Measurements from ENCODE around the gene APOH. TPM values are rescaled to one million over a fixed set of nuclear protein-coding genes. Genes with fewer than 3 reads are reported as not detected.

APOH gene
- total and polyA plus RNA-seq, 2 of the 13 experiments (the other 11 are each of a cell fraction or from before 2014, with no cell fraction given) = 4,846 to 5,748 TPM

DNA sequence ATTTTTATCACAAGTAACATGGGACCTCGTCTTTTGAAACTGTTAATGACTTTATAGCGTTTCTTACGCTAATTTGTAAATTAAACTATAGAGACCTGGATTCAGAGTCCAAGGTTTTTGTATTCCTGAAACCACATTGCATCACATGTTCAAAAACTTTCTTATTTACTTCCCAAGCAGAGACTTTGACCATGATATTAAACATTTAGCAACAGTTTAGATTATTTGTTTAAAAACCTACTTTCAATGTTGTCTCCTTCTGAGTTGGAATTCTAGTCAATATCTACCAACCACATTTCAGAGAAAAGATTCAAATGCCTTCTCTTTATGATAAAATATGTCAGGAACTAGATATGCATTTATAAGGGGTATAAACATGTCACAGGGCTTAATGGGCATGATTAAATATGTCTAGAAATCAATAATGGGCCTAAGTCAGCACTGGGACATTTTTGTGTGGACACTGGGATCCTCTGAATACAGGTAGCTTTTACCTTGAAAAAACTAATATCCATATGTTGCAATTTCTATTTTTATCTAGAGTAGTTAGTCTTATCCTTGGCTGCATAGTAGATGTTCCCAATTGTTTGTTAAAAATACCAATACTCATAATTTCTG lies 6.3 kb upstream of the APOH start (continued):
- TF ChIP-seq, protein P1, sequence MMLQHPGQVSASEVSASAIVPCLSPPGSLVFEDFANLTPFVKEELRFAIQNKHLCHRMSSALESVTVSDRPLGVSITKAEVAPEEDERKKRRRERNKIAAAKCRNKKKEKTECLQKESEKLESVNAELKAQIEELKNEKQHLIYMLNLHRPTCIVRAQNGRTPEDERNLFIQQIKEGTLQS (CRISPR knock-in tag; IDR thresholded peaks at IDR 0.05) = no peak
- TF ChIP-seq KLF6 (CRISPR knock-in tag; IDR thresholded peaks at IDR 0.05) = peak; percentile 58; the same call in 1 of the 2 replicates
- TF ChIP-seq NCOA1 (CRISPR knock-in tag; IDR thresholded peaks at IDR 0.05) = no peak
- TF ChIP-seq, protein P2, sequence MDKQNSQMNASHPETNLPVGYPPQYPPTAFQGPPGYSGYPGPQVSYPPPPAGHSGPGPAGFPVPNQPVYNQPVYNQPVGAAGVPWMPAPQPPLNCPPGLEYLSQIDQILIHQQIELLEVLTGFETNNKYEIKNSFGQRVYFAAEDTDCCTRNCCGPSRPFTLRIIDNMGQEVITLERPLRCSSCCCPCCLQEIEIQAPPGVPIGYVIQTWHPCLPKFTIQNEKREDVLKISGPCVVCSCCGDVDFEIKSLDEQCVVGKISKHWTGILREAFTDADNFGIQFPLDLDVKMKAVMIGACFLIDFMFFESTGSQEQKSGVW (CRISPR knock-in tag; IDR thresholded peaks at IDR 0.05; ENCODE audit: borderline replicate concordance) = no peak
- TF ChIP-seq ZFP37 (CRISPR knock-in tag; IDR thresholded peaks at IDR 0.05; ENCODE audit: borderline replicate concordance) = no peak
- TF ChIP-seq ZNF615 (CRISPR knock-in tag; IDR thresholded peaks at IDR 0.05; ENCODE audit: borderline replicate concordance) = no peak
- TF ChIP-seq, protein P3, sequence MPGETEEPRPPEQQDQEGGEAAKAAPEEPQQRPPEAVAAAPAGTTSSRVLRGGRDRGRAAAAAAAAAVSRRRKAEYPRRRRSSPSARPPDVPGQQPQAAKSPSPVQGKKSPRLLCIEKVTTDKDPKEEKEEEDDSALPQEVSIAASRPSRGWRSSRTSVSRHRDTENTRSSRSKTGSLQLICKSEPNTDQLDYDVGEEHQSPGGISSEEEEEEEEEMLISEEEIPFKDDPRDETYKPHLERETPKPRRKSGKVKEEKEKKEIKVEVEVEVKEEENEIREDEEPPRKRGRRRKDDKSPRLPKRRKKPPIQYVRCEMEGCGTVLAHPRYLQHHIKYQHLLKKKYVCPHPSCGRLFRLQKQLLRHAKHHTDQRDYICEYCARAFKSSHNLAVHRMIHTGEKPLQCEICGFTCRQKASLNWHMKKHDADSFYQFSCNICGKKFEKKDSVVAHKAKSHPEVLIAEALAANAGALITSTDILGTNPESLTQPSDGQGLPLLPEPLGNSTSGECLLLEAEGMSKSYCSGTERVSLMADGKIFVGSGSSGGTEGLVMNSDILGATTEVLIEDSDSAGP (CRISPR knock-in tag; IDR thresholded peaks at IDR 0.05; ENCODE audit: borderline replicate concordance) = no peak
- TF ChIP-seq, protein P4, sequence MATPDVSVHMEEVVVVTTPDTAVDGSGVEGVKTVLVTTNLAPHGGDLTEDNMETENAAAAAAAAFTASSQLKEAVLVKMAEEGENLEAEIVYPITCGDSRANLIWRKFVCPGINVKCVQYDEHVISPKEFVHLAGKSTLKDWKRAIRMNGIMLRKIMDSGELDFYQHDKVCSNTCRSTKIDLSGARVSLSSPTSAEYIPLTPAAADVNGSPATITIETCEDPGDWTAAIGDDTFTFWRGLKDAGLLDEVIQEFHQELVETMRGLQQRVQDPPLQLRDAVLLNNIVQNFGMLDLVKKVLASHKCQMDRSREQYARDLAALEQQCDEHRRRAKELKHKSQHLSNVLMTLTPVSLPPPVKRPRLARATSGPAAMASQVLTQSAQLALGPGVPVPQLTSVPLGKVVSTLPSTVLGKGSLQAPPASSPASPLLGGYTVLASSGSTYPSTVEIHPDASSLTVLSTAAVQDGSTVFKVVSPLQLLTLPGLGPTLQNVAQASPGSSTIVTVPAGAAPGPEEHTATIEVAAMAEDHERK (CRISPR knock-in tag; IDR thresholded peaks at IDR 0.05; ENCODE audit: low read depth) = no peak
- no peak for TF ChIP-seq ZNF343 (CRISPR knock-in tag; IDR thresholded peaks at IDR 0.05)
- TF ChIP-seq ZNF577 (CRISPR knock-in tag; IDR thresholded peaks at IDR 0.05; ENCODE audit: borderline replicate concordance, low read depth) = no peak
- TF ChIP-seq ZNF260 (CRISPR knock-in tag; IDR thresholded peaks at IDR 0.05; ENCODE audit: borderline replicate concordance, low read depth) = no peak
- peak; percentile 81; the same call in 1 of the 2 replicates for TF ChIP-seq TOE1 (CRISPR knock-in tag; IDR thresholded peaks at IDR 0.05)
- TF ChIP-seq PCBP2 (optimal IDR thresholded peaks at IDR 0.05; ENCODE audit: low read depth, low read length, poor library complexity, severe bottlenecking) = no peak
- peak; percentile 87 for TF ChIP-seq FOXA1 (IDR thresholded peaks at IDR 0.05)
- peak; percentile 90 for TF ChIP-seq FOXA1 (CRISPR knock-in tag; IDR thresholded peaks at IDR 0.05)
- no peak for TF ChIP-seq PTBP1 (IDR thresholded peaks at IDR 0.05; ENCODE audit: low read depth, low read length, poor library complexity, severe bottlenecking)
- TF ChIP-seq ARNT2 (CRISPR knock-in tag; IDR thresholded peaks at IDR 0.05; ENCODE audit: low read depth) = no peak
- no peak for TF ChIP-seq ISX (CRISPR knock-in tag; conservative IDR thresholded peaks at IDR 0.05)
- TF ChIP-seq PHF8 (CRISPR knock-in tag; IDR thresholded peaks at IDR 0.05) = no peak
- peak; percentile 29; the same call in 1 of the 2 replicates for TF ChIP-seq FOXK2 (IDR thresholded peaks at IDR 0.05)
- TF ChIP-seq, protein P5, sequence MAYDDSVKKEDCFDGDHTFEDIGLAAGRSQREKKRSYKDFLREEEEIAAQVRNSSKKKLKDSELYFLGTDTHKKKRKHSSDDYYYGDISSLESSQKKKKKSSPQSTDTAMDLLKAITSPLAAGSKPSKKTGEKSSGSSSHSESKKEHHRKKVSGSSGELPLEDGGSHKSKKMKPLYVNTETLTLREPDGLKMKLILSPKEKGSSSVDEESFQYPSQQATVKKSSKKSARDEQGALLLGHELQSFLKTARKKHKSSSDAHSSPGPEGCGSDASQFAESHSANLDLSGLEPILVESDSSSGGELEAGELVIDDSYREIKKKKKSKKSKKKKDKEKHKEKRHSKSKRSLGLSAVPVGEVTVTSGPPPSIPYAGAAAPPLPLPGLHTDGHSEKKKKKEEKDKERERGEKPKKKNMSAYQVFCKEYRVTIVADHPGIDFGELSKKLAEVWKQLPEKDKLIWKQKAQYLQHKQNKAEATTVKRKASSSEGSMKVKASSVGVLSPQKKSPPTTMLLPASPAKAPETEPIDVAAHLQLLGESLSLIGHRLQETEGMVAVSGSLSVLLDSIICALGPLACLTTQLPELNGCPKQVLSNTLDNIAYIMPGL (CRISPR knock-in tag; IDR thresholded peaks at IDR 0.05; ENCODE audit: borderline replicate concordance in 1 of 2, low read depth in 1 of 2) = no peak; a peak in 1 of 4 replicates
- TF ChIP-seq ELF4 (CRISPR knock-in tag; IDR thresholded peaks at IDR 0.05; ENCODE audit: borderline replicate concordance) = no peak
- no peak for TF ChIP-seq MATR3 (CRISPR knock-in tag; IDR thresholded peaks at IDR 0.05)
- no peak for TF ChIP-seq ZSCAN12 (CRISPR knock-in tag; IDR thresholded peaks at IDR 0.05)
- TF ChIP-seq SIX1 (CRISPR knock-in tag; IDR thresholded peaks at IDR 0.05; ENCODE audit: borderline replicate concordance) = peak; percentile 79; the same call in 1 of the 2 replicates

Data from HepG2 (cell line).